ENCODE results near the gene PARP8.
"Not testable (repeated sequence)": the region's sequence is repeated elsewhere in the genome, so short reads cannot be mapped to it uniquely, and the experiment has no call there.

PARP8 gene

GRCh38 chr5:50691399-50692016 is 25.1 kb downstream of the PARP8 start:
- DNase-seq: no peak

GRCh38 chr5:50694027-50694590 is 27.7 kb downstream of the PARP8 start:
- DNase-seq: no peak

GRCh38 chr5:50694626-50695025 is 28.2 kb downstream of the PARP8 start:
- not testable (repeated sequence) for DNase-seq

- DNase-seq: no peak
These were observed 31.3 kb downstream of the PARP8 start for GRCh38 chr5:50697739-50698138.

GRCh38 chr5:50699737-50700136 is 33.3 kb downstream of the PARP8 start:
- DNase-seq: no peak

GRCh38 chr5:50700706-50701105 is 34.3 kb downstream of the PARP8 start:
- DNase-seq: no peak

- no peak for DNase-seq
These were observed 36.4 kb downstream of the PARP8 start for GRCh38 chr5:50702615-50703366.

- DNase-seq: no peak
These were observed 36.9 kb downstream of the PARP8 start for GRCh38 chr5:50703367-50703666.

- DNase-seq: no peak
These were observed 38.3 kb downstream of the PARP8 start for GRCh38 chr5:50704730-50705129.

- no peak for DNase-seq
These were observed 43.0 kb downstream of the PARP8 start for GRCh38 chr5:50709471-50709870.

GRCh38 chr5:50710838-50711237 is 44.4 kb downstream of the PARP8 start:
- DNase-seq: no peak

- no peak for DNase-seq
These were observed 44.8 kb downstream of the PARP8 start for GRCh38 chr5:50711280-50711679.

- DNase-seq: no peak
These were observed 46.0 kb downstream of the PARP8 start for GRCh38 chr5:50712479-50712878.

- no peak for DNase-seq
These were observed 48.6 kb downstream of the PARP8 start for GRCh38 chr5:50715001-50715400.

GRCh38 chr5:50716134-50716533 is 49.7 kb downstream of the PARP8 start:
- DNase-seq: no peak

GRCh38 chr5:50717651-50718050 is 51.2 kb downstream of the PARP8 start:
- no peak for DNase-seq

GRCh38 chr5:50720061-50720710 is 53.7 kb downstream of the PARP8 start:
- no peak for DNase-seq

- DNase-seq: no peak
These were observed 55.8 kb downstream of the PARP8 start for GRCh38 chr5:50722223-50722622.

GRCh38 chr5:50724262-50724661 is 57.8 kb downstream of the PARP8 start:
- DNase-seq: no peak

GRCh38 chr5:50725800-50726474 is 59.5 kb downstream of the PARP8 start:
- no peak for DNase-seq

- no peak for DNase-seq
These were observed 60.2 kb downstream of the PARP8 start for GRCh38 chr5:50726475-50727148.

GRCh38 chr5:50727149-50727496 is 60.7 kb downstream of the PARP8 start:
- no peak for DNase-seq

GRCh38 chr5:50727845-50728244 is 61.4 kb downstream of the PARP8 start:
- no peak for DNase-seq

Measured in NCI-H345 (cell line).